DOHH2 (cell line): ENCODE results near the gene GIPC1.

Experiments
- H3F3A ChIP-seq: fragments of 200-600 bp; sonication (generic), shearing (Covaris generic); 2 replicates; pipeline ENCODE4 v1.6.0; 2016; ENCODE audit warnings: antibody characterized with exemption, mild to moderate bottlenecking; ENCODE audit not compliant: control insufficient read depth, insufficient read depth
- H3K27ac ChIP-seq: fragments of 200-600 bp; sonication (generic); 2 replicates; pipeline ENCODE4 v1.5.1; 2014; ENCODE audit warnings: low read depth, mild to moderate bottlenecking, low read length, moderate library complexity
- H3K27me3 ChIP-seq: fragments of 200-600 bp; sonication (generic); 2 replicates; pipeline ENCODE4 v1.6.1; 2014; ENCODE audit warnings: mild to moderate bottlenecking, low read length, mixed read lengths; ENCODE audit not compliant: control insufficient read depth
- H3K36me3 ChIP-seq: fragments of 200-600 bp; sonication (generic); 2 replicates; pipeline ENCODE4 v1.6.1; 2014; ENCODE audit warnings: mild to moderate bottlenecking, low read length, moderate library complexity, mixed read lengths; ENCODE audit not compliant: control insufficient read depth
- H3K4me1 ChIP-seq: fragments of 200-600 bp; sonication (generic); 2 replicates; pipeline ENCODE4 v1.6.1; 2014; ENCODE audit warnings: mild to moderate bottlenecking, low read length, mixed read lengths; ENCODE audit not compliant: control insufficient read depth
- H3K4me2 ChIP-seq: fragments of 200-600 bp; sonication (generic); 2 replicates; pipeline ENCODE4 v1.6.0; 2014; ENCODE audit warnings: mild to moderate bottlenecking, low read length, moderate library complexity
- H3K4me3 ChIP-seq: fragments of 200-600 bp; sonication (generic); 2 replicates; pipeline ENCODE4 v1.5.1; 2014; ENCODE audit warnings: mild to moderate bottlenecking, low read length, mixed read lengths
- H3K79me2 ChIP-seq: fragments of 200-600 bp; sonication (generic); 2 replicates; pipeline ENCODE4 v1.6.1; 2014; ENCODE audit warnings: mild to moderate bottlenecking, low read length, mixed read lengths; ENCODE audit not compliant: control insufficient read depth
- H3K9me2 ChIP-seq: fragments of 200-600 bp; sonication (generic); replicated peaks from 2 replicates; pipeline ENCODE4 v1.6.1; 2014; ENCODE audit warnings: mild to moderate bottlenecking, low read length, mixed read lengths; ENCODE audit not compliant: control insufficient read depth
- H3K9me3 ChIP-seq: fragments of 200-600 bp; sonication (generic); 2 replicates; pipeline ENCODE4 v1.6.1; 2014; ENCODE audit warnings: antibody characterized with exemption, low read length, mixed read lengths; ENCODE audit not compliant: control insufficient read depth, insufficient read depth
- H4K20me1 ChIP-seq: fragments of 200-600 bp; sonication (generic); 2 replicates; pipeline ENCODE4 v1.6.0; 2014; ENCODE audit warnings: low read depth, mild to moderate bottlenecking, antibody characterized with exemption, low read length, moderate library complexity; ENCODE audit not compliant: control insufficient read depth, insufficient read depth
- CTCF ChIP-seq: fragments of 200-600 bp; sonication (generic); IDR thresholded peaks from one replicate; pipeline ENCODE4 v1.5.1; 2014; ENCODE audit warnings: antibody characterized with exemption, mild to moderate bottlenecking, low read depth, low read length; ENCODE audit not compliant: poor library complexity, severe bottlenecking
- EZH2phosphoT487 ChIP-seq: fragments of 200-600 bp; sonication (generic); IDR thresholded peaks from 2 replicates; pipeline ENCODE4 v1.6.1; 2017; ENCODE audit warnings: borderline replicate concordance, mild to moderate bottlenecking, antibody characterized with exemption, low read length, moderate library complexity, mixed read lengths

The GIPC1 gene

DNA sequence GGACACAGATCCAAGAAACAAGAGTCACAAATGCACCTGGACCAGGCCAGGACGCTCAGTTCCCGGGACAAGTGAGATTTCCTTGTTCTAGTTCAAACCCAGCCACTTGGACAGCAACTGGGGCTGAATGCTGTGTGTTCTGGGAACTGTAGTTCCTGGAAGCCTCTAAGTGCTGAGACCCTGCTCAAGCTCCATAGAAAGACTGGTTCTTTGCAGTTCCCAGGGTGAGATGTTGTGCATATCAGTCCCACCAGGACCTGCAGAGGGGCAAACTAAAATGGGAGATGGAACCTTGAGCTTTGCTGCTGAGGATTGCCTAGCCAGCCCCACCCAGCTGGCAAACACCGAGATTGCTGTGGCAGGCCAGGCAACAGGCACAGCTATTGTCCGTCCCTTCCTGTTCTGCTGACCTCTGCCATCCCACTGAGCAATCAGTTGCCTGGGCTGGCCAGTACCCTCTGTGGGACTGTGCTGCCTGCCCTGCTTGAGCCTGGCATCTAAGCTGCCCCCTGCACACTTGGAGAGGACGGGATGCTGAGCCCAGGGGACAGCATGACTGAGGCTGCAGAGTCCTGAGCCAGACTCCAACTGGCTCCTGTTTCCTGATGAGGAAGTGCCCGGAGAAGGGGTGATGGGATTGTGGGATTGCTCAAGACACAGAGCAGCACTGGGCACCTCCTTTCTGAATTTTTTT lies 1.4 kb upstream of the GIPC1 start:
- no peak for TF ChIP-seq CTCF
- TF ChIP-seq EZH2phosphoT487 = no peak
- H3K36me3 ChIP-seq = no peaks in the 10 kb centered on the region
- peaks cover 14% of the 10 kb centered on the region for H3K4me1 ChIP-seq
- H3K9me2 ChIP-seq = no peaks in the 10 kb centered on the region
- no peaks in the 10 kb centered on the region for H3K79me2 ChIP-seq
- 0 out of 2 replicates have a peak, but pooled peaks cover 6% of the 10 kb centered on the region for H3K27me3 ChIP-seq
- no peaks in the 10 kb centered on the region for H4K20me1 ChIP-seq
- H3K27ac ChIP-seq = no peak overlapping the region
- no peak overlapping the region for H3K4me3 ChIP-seq
- H3K9me3 ChIP-seq = no peaks in the 10 kb centered on the region
- H3K4me2 ChIP-seq = no peak overlapping the region
- peaks cover 2% of the 10 kb centered on the region; the same call in 1 of the 2 replicates for H3F3A ChIP-seq

- H4K20me1 ChIP-seq = no peaks in the 10 kb centered on the region
- H3K4me3 ChIP-seq = peak overlapping the region; percentile 65; the same call in 1 of the 2 replicates
- H3K9me2 ChIP-seq = no peaks in the 10 kb centered on the region
- peak overlapping the region; percentile 65 for H3K4me2 ChIP-seq
- H3K4me1 ChIP-seq = peaks cover 14% of the 10 kb centered on the region
- H3K27ac ChIP-seq = no peak overlapping the region
- H3K79me2 ChIP-seq = no peaks in the 10 kb centered on the region
- H3K36me3 ChIP-seq = no peaks in the 10 kb centered on the region
- TF ChIP-seq CTCF (no peak), EZH2phosphoT487 (no peak)
- 0 out of 2 replicates have a peak, but pooled peaks cover 6% of the 10 kb centered on the region for H3K27me3 ChIP-seq
- no peaks in the 10 kb centered on the region for H3K9me3 ChIP-seq
- peaks cover 2% of the 10 kb centered on the region; the same call in 1 of the 2 replicates for H3F3A ChIP-seq
Measured at GRCh38 chr19:14496834-14497227, 904 bp upstream of the GIPC1 start.

DNA sequence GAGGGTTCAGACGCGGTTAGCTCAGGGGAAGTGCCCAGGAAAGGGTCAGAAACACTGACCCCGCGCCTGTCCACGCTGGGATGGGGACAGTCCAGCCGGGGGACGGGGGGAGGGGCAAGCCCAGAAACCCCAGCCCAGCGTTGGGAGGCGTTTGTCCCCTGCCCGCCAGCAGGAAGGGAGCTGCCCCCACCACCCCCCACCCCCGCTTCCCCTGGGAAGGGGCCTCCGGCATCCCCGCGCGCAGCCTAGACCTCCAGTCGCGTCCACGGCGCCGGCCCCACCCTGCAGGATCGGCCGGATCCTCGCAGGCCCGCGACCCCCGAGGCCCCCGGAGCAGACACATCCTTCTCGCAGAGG lies 277 bp downstream of the GIPC1 start:
- 0 out of 2 replicates have a peak, but pooled peaks cover 6% of the 10 kb centered on the region for H3K27me3 ChIP-seq
- H3K36me3 ChIP-seq = no peaks in the 10 kb centered on the region
- no peak for TF ChIP-seq EZH2phosphoT487
- no peak for TF ChIP-seq CTCF
- H3K4me2 ChIP-seq = peak overlapping the region; percentile 65
- H3K9me2 ChIP-seq = no peaks in the 10 kb centered on the region
- H3K9me3 ChIP-seq = no peaks in the 10 kb centered on the region
- no peaks in the 10 kb centered on the region for H4K20me1 ChIP-seq
- H3K27ac ChIP-seq = no peak overlapping the region
- no peaks in the 10 kb centered on the region for H3K79me2 ChIP-seq
- H3F3A ChIP-seq = peaks cover 2% of the 10 kb centered on the region; the same call in 1 of the 2 replicates
- peak overlapping the region; percentile 65 for H3K4me3 ChIP-seq
- peaks cover 14% of the 10 kb centered on the region for H3K4me1 ChIP-seq
